ENCODE measurements around the gene CEP170. TPM values are rescaled to one million over a fixed set of nuclear protein-coding genes. Genes with fewer than 3 reads are reported as not detected.
"Not testable (repeated sequence)": the region's sequence is repeated elsewhere in the genome, so short reads cannot be mapped to it uniquely, and the experiment has no call there.

Gene CEP170
- polyA plus RNA-seq, 1 donor = 46.9 TPM

GRCh38 chr1:243164911-243165310 is 90.2 kb downstream of the CEP170 start:
- not testable (repeated sequence) for DNase-seq

- DNase-seq = not testable (repeated sequence)
Measured at GRCh38 chr1:243150906-243151305, 104.2 kb downstream of the CEP170 start.

- not testable (repeated sequence) for DNase-seq
Measured at GRCh38 chr1:243149120-243149519, 106.0 kb downstream of the CEP170 start.

- not testable (repeated sequence) for DNase-seq
Measured at GRCh38 chr1:243147351-243147750, 107.7 kb downstream of the CEP170 start.

GRCh38 chr1:243140498-243140897 is 114.6 kb downstream of the CEP170 start:
- not testable (repeated sequence) for DNase-seq

GRCh38 chr1:243122876-243123409 is 132.1 kb downstream of the CEP170 start:
- not testable (repeated sequence) for DNase-seq

GRCh38 chr1:243121939-243122338 is 133.1 kb downstream of the CEP170 start:
- DNase-seq = not testable (repeated sequence)

GRCh38 chr1:243118601-243119322 is 136.3 kb downstream of the CEP170 start:
- not testable (repeated sequence) for DNase-seq

- DNase-seq = not testable (repeated sequence)
Measured at GRCh38 chr1:243116187-243116586, 138.9 kb downstream of the CEP170 start.

- DNase-seq = not testable (repeated sequence)
Measured at GRCh38 chr1:243114769-243115168, 140.3 kb downstream of the CEP170 start.

GRCh38 chr1:243114059-243114713 is 140.9 kb downstream of the CEP170 start:
- DNase-seq = not testable (repeated sequence)

GRCh38 chr1:243107171-243107570 is 147.9 kb downstream of the CEP170 start:
- DNase-seq = not testable (repeated sequence)

- DNase-seq = not testable (repeated sequence)
Measured at GRCh38 chr1:243105652-243106332, 149.3 kb downstream of the CEP170 start.

- DNase-seq = not testable (repeated sequence)
Measured at GRCh38 chr1:243105104-243105503, 150.0 kb downstream of the CEP170 start.

GRCh38 chr1:243104452-243104851 is 150.6 kb downstream of the CEP170 start:
- DNase-seq = not testable (repeated sequence)

GRCh38 chr1:243101551-243102050 is 153.5 kb downstream of the CEP170 start:
- DNase-seq = peak; percentile 44

GRCh38 chr1:243087368-243087767 is 167.7 kb downstream of the CEP170 start:
- DNase-seq = not testable (repeated sequence)

Other genes starting within 250 kb of the CEP170 start
- gene SDCCAG8, start 760 bp upstream of the CEP170 start, polyA plus RNA-seq (ENCODE audit: insufficient read length) = 20.2 TPM

Measured in hindlimb muscle (tissue), 1 donor.